A549 treated with AZD9567 at 1 μM for 4 hours (cell line): Measurements from ENCODE around the gene CCDC6. TPM values are rescaled to one million over a fixed set of nuclear protein-coding genes. Genes with fewer than 3 reads are reported as not detected.

Experiments
- total RNA-seq: library from RNA; stranded (reverse); fragments of 200-300 nt; extraction: Qiagen RNA extraction; gene quantifications from 5 replicates; pipeline ENCODE4 v1.2.3, GENCODE V29; 2022; ENCODE audit not compliant: insufficient read depth

CCDC6 gene
- 27.9 to 33.9 TPM (median 28.8 TPM) in 5 replicates for total RNA-seq

DNA sequence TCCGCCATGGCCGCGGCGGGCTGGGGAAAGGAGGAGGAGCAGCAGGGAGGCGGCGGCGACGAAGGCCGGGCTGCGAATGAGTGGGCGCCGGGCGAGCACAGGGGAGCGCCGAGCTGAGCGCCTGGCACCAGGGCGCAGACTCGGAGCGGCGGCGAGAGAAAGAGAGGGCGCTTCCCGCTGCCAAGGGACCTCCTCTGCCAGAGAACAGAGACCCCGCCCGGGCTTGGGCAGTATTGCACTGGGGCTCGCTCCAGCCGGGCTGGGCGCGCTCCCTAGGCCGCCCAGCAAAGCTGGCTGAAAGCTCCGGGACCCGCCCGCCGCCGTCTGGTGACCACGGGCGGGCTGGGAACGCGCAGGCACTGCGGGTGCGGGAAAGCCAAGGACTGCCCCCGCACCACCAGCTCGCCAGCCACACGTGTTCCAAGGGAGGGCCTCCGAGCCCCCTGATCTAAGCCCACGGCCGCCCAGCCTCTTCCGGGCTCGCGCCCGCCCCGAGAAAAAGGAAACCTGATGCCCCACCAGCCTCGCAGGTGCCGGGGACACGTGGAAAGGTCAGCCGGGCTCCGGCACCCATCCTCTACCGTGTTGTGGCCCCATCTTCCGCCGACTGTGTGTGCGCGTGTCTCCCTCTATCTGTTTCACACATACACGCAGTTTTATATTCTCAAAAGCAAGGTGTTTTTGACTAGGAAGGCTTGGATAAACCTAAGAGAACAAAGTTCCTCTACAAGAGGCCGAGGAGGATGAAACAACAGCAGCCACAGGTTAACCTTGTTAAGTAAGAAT, at the start of gene CCDC6:
Gene CCDC6, minus strand, starts transcription at position 140 of the 786 bp plus-strand sequence. Its CDS starts 132 bp downstream, at position 8.

DNA sequence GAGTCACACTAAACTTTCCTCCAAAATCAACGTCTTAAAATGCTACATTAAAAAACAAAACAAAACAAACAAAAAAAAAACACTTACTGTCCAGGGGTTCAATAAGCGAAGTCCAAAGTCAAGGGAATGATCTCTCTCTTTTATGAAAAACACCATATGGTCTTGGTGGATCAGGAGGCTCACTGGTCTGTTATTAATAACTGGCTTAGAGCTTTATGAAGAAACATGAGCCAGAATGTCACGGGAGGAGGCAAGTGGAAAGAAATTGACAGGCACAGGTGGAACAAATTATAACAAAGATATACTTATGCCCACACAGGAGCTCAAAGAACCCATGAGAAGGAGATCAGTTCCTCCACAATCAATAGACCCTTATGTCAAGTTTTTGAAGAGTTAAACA, 153.1 kb downstream of the CCDC6 start, which contains the start of gene MRLN:
Gene MRLN, minus strand, starts transcription at position 189 of the 400 bp plus-strand sequence.

Other genes starting within 250 kb of the CCDC6 start
- gene SLC16A9, start 196.7 kb downstream of the CCDC6 start, total RNA-seq, result 0.07 to 0.14 TPM (median 0.11 TPM) in 4 of 5 replicates, not detected in the other
- gene MRLN, start 153.1 kb downstream of the CCDC6 start, total RNA-seq, result not detected in 5 replicates